Spleen (tissue), 11 donors: ENCODE results near the gene UROC1. TPM values are rescaled to one million over a fixed set of nuclear protein-coding genes. Genes with fewer than 3 reads are reported as not detected.

Experiments used
- DNase-seq: peaks from one replicate; pipeline ENCODE4 v3.0.0-alpha.2; 2020
- H3K27ac ChIP-seq, 8 donors: fragments of 200-600 bp; sonication (generic) in 7 of 8; 1 replicate in 4 of 8; 2 replicates in 4 of 8; pipeline versions ENCODE4 v1.5.0 to v1.8.0; 2016 to 2021; ENCODE audit warnings: inconsistent platforms in 4 of 8, mild to moderate bottlenecking in 4 of 8, moderate library complexity in 1 of 8
- H3K27me3 ChIP-seq, 7 donors: fragments of 200-600 bp; sonication (generic) in 6 of 7; replicated peaks in 1 of 7; 1 replicate in 4 of 7; 2 replicates in 3 of 7; pipeline versions ENCODE4 v1.5.0 to v1.8.0; 2016 to 2021; ENCODE audit warnings: inconsistent platforms in 3 of 7, mild to moderate bottlenecking in 1 of 7
- H3K36me3 ChIP-seq, 6 donors: fragments of 200-600 bp; sonication (generic) in 5 of 6; 1 replicate in 4 of 6; 2 replicates in 2 of 6; pipeline versions ENCODE4 v1.5.0 to v1.8.0; 2016 to 2021; ENCODE audit warnings: inconsistent platforms in 2 of 6
- H3K4me1 ChIP-seq, 6 donors: fragments of 200-600 bp; sonication (generic) in 5 of 6; 1 replicate in 3 of 6; 2 replicates in 3 of 6; pipeline versions ENCODE4 v1.5.0 to v1.8.0; 2016 to 2021; ENCODE audit warnings: inconsistent platforms in 3 of 6
- H3K4me3 ChIP-seq, 8 donors: fragments of 200-600 bp; sonication (generic) in 7 of 8; 1 replicate in 4 of 8; 2 replicates in 4 of 8; pipeline versions ENCODE4 v1.5.0 to v1.8.0; 2016 to 2021; ENCODE audit warnings: inconsistent platforms in 4 of 8, mild to moderate bottlenecking in 4 of 8, moderate library complexity in 2 of 8
- H3K9me3 ChIP-seq, 8 donors: fragments of 200-600 bp; sonication (generic) in 7 of 8; 1 replicate in 4 of 8; 2 replicates in 4 of 8; pipeline versions ENCODE4 v1.5.0 to v1.8.0; 2016 to 2021; ENCODE audit warnings: inconsistent platforms in 4 of 8
- POLR2A ChIP-seq, 3 donors: fragments of 450-650 bp; IDR thresholded peaks; one replicate each; pipeline ENCODE4 v1.5.1; 2017; ENCODE audit warnings: antibody characterized with exemption in 3 of 3, mild to moderate bottlenecking in 1 of 3
- POLR2AphosphoS5 ChIP-seq, 3 donors: sonication (generic); formaldehyde crosslinking; IDR thresholded peaks; one replicate each; pipeline ENCODE4 v1.5.1; 2017; ENCODE audit warnings: antibody characterized with exemption in 3 of 3
- WGBS, 5 donors: extraction: QIAGEN DNeasy Blood & Tissue Kit in 3 of 5; methylation state at CpG; one replicate each; pipeline versions ENCODE4 v1.1.5 to v1.1.7; 2013 to 2018; 5-methylcytosine and 5-hydroxymethylcytosine counted together
- intact Hi-C: fragments of 100-400 bp; cut with DNase I; formaldehyde crosslinking; loops from one replicate; pipeline ENCODE4 v1.15.0; 2023; ENCODE audit warnings: low total_unique reads
- polyA plus RNA-seq, 3 donors: library from polyadenylated mRNA; stranded (reverse); fragments of 200-250 nt; gene quantifications; one replicate each; pipeline ENCODE4 v1.2.1, GENCODE V29; 2013
- total RNA-seq, 7 donors: library from RNA; depleted of rRNA in 3 of 7; stranded (reverse); fragments of >200 nt in 3 of 7; fragmentation: NEBNext Ultra II Directional in 4 of 7; extraction: Animal tissue kit (Norgen Biotek cat#: 25700) in 4 of 7; gene quantifications; one replicate each; pipeline versions ENCODE4 v1.1.0 to v1.2.1, GENCODE V29; 2016 to 2021
- TF ChIP-seq, protein P1 (sequence below), 11 experiments: fragments of 200-600 bp in 7 of 11; fragments of 450-650 bp in 4 of 11; sonication (generic) in 4 of 11; IDR thresholded peaks in 8 of 11; conservative IDR thresholded peaks in 3 of 11; 1 replicate in 7 of 11; 2 replicates in 4 of 11; pipeline versions ENCODE4 v1.4.0 to v1.8.0; 2016 to 2021; ENCODE audit warnings: antibody characterized with exemption in 11 of 11, inconsistent platforms in 4 of 11, mild to moderate bottlenecking in 1 of 11
- donor health status: healthy with polysubstance abuse.
- donor health status: DM: no; HTN: no; CAD: no; lungs with moderate emphysema.
- donor health status: DM: no; HTN: no; CAD: no.
- donor health status: Bipolar disorder and iron deficiency.
- donor health status: healthy.
- donor health status: DM: no; HTN: no; CAD: no.
- donor health status: DM: yes; HTN: yes; CAD: no.

The UROC1 gene
- total and polyA plus RNA-seq, 10 donors: 0.02 to 0.16 (median 0.03) TPM; not detected in 6

DNA sequence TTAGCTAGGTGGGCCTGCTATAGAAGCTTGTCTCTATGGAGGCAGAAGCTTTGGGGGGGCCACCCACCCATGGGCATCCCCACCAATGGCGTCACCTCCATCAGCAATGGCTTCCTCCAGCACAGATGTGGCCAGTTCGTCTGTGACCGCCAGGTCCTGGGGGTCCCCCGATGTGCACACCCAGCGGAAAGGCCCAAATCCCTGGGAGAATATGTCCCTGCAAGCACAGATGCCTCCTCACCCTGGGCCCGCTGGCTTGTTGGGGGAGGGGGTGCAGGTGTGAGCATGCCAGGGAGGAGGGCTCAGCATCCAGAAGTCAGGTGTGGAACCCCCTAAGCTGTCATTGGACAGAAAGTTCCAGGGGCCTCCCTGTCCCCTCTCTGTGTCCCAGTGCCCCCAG lies 19.6 kb downstream of the UROC1 start:
- WGBS, 5 donors: 94 to 100% (median 95%) methylated on average over 4 to 6 of the region's 6 CpGs
- Histone ChIP-seq H3K27ac (no peak overlapping the region), H3K4me3 (no peak overlapping the region), H3K27me3 (no peaks in the 10 kb centered on the region), H3K36me3 (no peaks in the 10 kb centered on the region), H3K4me1 (no peaks in the 10 kb centered on the region), H3K9me3 (no peaks in the 10 kb centered on the region)
- no peak for DNase-seq
- TF ChIP-seq, protein P1, sequence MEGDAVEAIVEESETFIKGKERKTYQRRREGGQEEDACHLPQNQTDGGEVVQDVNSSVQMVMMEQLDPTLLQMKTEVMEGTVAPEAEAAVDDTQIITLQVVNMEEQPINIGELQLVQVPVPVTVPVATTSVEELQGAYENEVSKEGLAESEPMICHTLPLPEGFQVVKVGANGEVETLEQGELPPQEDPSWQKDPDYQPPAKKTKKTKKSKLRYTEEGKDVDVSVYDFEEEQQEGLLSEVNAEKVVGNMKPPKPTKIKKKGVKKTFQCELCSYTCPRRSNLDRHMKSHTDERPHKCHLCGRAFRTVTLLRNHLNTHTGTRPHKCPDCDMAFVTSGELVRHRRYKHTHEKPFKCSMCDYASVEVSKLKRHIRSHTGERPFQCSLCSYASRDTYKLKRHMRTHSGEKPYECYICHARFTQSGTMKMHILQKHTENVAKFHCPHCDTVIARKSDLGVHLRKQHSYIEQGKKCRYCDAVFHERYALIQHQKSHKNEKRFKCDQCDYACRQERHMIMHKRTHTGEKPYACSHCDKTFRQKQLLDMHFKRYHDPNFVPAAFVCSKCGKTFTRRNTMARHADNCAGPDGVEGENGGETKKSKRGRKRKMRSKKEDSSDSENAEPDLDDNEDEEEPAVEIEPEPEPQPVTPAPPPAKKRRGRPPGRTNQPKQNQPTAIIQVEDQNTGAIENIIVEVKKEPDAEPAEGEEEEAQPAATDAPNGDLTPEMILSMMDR (IDR thresholded peaks at IDR 0.05 in 8 of 11, conservative IDR thresholded peaks at IDR 0.05 in 3 of 11): no peak
- TF ChIP-seq POLR2AphosphoS5 (IDR thresholded peaks at IDR 0.05) (no peak), POLR2A (IDR thresholded peaks at IDR 0.05) (no peak)
- intact Hi-C loops: no loop called here

DNA sequence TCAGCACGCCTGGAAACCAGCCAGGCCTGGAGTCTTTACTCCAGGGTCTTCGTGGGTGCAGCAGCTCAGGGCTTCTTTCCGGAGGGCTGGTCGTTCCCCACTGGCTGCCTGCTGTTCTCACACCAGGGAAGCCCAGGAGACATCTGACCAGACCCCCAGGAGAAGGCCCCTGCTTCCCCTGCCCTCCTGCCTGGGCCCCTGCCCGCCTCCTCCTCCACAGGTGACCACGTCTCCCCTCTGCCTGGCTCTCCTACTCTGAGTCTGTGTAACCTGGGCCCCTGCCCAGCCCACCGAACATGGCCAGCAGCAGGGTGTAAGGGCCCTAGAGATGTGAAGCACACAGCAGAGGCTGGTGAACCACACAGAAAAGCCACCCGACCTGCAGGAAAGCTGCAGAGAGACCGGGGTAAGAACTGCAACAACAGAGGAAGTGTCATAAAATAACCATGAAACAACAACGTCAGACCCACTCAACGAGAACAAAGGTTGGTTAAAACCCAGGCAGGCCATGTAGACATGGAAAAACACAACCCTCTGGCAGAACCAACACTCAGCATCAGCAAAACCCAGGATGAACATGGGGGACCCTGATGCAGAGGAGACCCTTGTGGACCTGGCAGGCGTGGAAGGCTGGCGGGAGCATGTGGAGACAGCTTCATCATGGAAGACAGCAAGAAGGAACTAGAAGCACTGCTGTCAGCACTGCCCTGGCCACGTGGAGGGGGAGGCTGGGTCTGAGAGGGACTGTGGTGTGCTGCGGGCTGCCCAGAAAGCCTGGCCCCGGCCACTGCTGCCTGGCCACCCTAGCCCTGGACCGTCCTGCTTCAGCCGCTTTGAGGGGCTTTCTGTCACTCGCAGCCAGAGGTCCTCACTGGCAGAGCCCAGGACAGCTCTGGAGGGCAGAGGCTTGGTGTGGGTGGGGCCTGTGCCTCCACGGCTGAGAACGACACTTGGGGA lies 20.4 kb downstream of the UROC1 start:
- DNase-seq: peak; percentile 66
- Histone ChIP-seq H3K9me3 (no peaks in the 10 kb centered on the region), H3K36me3 (no peaks in the 10 kb centered on the region), H3K27me3 (no peaks in the 10 kb centered on the region), H3K4me1 (no peaks in the 10 kb centered on the region), H3K4me3 (no peak overlapping the region), H3K27ac (peak overlapping the region in 1 of 8 donors; percentile 34)
- intact Hi-C loops: no loop called here
- TF ChIP-seq POLR2A (IDR thresholded peaks at IDR 0.05) (no peak), POLR2AphosphoS5 (IDR thresholded peaks at IDR 0.05) (no peak)
- TF ChIP-seq, protein P1 (IDR thresholded peaks at IDR 0.05 in 8 of 11, conservative IDR thresholded peaks at IDR 0.05 in 3 of 11): no peak
- WGBS, 5 donors: 62 to 71% (median 67%) methylated on average over 14 to 21 of the region's 21 CpGs

DNA sequence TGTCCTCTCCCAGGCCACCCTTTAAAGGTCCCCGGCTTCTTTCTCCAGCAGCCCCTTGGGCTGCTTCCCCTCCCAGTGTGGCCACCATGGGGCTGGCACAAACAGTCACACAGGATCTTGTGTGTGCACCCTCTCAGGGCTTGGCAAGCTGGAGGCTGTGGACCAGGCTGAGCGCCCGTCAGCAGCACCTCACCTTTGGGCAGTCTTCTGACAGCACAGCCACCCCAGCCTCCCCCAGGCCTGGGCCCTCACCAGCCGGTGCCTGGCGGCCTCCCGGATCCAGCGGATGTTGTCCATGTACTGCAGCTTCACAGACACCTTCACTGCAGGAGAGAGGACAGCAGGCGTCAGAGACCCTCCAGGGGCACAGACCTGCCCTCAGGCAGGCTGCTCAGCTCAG lies 21.8 kb downstream of the UROC1 start:
- H3K9me3 ChIP-seq: no peaks in the 10 kb centered on the region
- TF ChIP-seq, protein P1 (IDR thresholded peaks at IDR 0.05 in 8 of 11, conservative IDR thresholded peaks at IDR 0.05 in 3 of 11): no peak
- TF ChIP-seq POLR2AphosphoS5 (IDR thresholded peaks at IDR 0.05) (no peak), POLR2A (IDR thresholded peaks at IDR 0.05) (no peak)
- no peak overlapping the region for H3K4me3 ChIP-seq
- H3K4me1 ChIP-seq: peaks cover 0 to 13% (median 7%) of the 10 kb centered on the region in 6 donors
- no peak overlapping the region for H3K27ac ChIP-seq
- no peaks in the 10 kb centered on the region for H3K36me3 ChIP-seq
- WGBS, 5 donors: 81 to 98% (median 94%) methylated on average over 1 to 8 of the region's 8 CpGs
- intact Hi-C loops: no loop called here
- DNase-seq: peak; percentile 63
- H3K27me3 ChIP-seq: no peaks in the 10 kb centered on the region

DNA sequence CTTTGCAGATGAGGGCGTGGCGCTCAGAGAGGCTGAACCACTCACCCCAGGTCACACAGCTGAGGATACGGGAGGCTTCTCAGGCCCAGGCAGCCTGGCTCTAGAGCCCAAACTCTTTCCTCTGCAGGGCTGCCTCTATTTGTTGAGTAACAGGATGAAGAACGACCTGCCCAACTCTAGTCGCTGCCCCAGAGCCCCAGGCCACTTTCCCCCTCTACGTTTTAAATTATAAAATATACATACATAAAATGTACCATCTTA lies 22.7 kb downstream of the UROC1 start:
- Histone ChIP-seq H3K36me3 (no peaks in the 10 kb centered on the region), H3K4me3 (no peak overlapping the region), H3K4me1 (peaks cover 0 to 22% (median 12%) of the 10 kb centered on the region in 6 donors), H3K9me3 (no peaks in the 10 kb centered on the region), H3K27ac (no peak overlapping the region), H3K27me3 (no peaks in the 10 kb centered on the region)
- TF ChIP-seq POLR2A (IDR thresholded peaks at IDR 0.05): no peak
- TF ChIP-seq, protein P1 (IDR thresholded peaks at IDR 0.05 in 8 of 11, conservative IDR thresholded peaks at IDR 0.05 in 3 of 11): no peak
- no peak for TF ChIP-seq POLR2AphosphoS5 (IDR thresholded peaks at IDR 0.05)
- no peak for DNase-seq
- WGBS, 5 donors: 84 to 92% (median 88%) methylated on average over 6 of the region's 6 CpGs
- intact Hi-C loops: no loop called here
